GM19324 (cell line): ENCODE data around the gene F9.

ENCODE experiments used
- ATAC-seq: cut with Tn5 transposase; IDR thresholded peaks from one replicate; pipeline ENCODE4 v1.9.1; 2021; ENCODE audit warnings: mild to moderate bottlenecking, moderate library complexity; ENCODE audit not compliant: unreplicated experiment, low FRiP score

F9 gene

DNA sequence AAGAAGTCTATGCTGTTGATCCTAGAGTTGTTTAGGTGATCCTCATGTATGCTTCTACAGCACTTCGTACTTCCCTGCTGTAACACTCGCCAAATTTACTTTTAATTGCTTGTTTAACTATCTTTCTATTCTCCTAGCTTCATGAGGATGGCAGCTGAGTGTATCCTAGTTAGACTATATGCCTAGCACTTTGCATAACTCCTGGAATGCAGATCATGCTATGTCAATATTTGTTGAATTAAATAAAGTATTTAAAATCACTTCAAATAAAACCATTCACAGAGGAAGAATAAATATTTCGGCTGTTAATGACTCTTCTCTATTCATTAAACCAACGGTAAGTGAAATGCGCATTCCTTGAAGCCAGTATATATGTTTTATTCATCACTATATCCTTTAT, 55.1 kb downstream of the F9 start:
- ATAC-seq: no peak

DNA sequence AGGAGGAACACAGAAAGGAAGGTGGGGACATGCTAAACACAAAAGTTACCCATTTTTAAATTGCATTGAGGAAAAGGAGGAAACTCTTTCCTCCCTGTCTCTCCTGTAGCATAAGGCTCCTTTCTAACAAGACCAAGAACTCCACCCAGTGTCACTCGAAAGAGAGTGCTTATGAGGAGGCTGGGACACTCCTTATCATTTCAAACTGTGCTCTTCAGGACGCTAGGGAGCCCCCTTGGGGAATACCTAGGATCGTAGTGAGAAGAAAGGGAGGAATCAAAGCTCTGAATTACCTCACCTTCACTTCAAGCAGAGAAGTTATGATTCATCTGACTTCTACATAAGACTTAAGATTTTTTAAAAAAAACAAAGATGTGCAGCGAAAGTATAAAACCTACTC, 65.5 kb downstream of the F9 start:
- no peak for ATAC-seq

DNA sequence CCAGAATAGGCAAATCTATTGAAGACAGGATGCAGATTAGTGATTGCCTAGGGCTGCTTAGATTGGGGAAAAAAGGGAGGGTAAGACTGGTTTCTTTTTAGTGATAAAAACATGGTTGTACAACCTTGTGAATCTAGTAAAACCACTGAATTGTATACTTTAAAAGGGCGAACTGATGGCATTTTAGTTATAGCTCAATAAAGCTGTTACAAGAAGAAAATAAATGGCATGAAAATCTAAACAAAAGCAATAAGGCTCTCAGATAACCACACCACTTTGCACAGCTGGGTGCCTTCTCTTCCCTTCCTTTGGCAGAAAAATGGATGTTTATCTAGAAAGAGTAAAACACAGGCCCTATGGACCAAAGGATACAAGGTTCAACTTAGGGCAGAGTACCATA, 69.6 kb downstream of the F9 start:
- ATAC-seq: no peak
